H1 (cell line): Measurements from ENCODE around the gene ACHE. TPM values are rescaled to one million over a fixed set of nuclear protein-coding genes. Genes with fewer than 3 reads are reported as not detected.

Source experiments
- CTCF ChIA-PET: fragments of 300-600 bp; sonication (Branson Sonifier 250); formaldehyde crosslinking; loops from one replicate; lab custom pipeline; 2021; ENCODE audit not compliant: partially characterized antibody; lab: Charles Lee
- POLR2A ChIA-PET: fragments of 300-600 bp; sonication (Branson Sonifier 250); formaldehyde crosslinking; loops from one replicate; lab custom pipeline; 2021; ENCODE audit warnings: inconsistent platforms; ENCODE audit not compliant: partially characterized antibody; lab: Charles Lee
- DNase-seq, 2 experiments: peaks; one replicate each; pipeline versions ENCODE4 v3.0.0 to v3.0.0-alpha.2; 2010 to 2022; ENCODE audit warnings: low spot score in 2 of 2, low read depth in 1 of 2, mixed read lengths in 1 of 2
- FAIRE-seq: peaks from 2 replicates; lab custom pipeline; 2011; peaks lifted over from hg19 to GRCh38; lab: Jason Lieb, UNC
- H2AFZ ChIP-seq: 2 replicates; pipeline ENCODE4 v1.8.1; 2012; ENCODE audit warnings: low read length, inconsistent platforms
- H2AK5ac ChIP-seq: 2 replicates; pipeline ENCODE4 v1.6.1; 2013; ENCODE audit warnings: low read depth, low read length
- H2BK120ac ChIP-seq: replicated peaks from 2 replicates; pipeline ENCODE3; 2013; ENCODE audit warnings: low read depth, low read length, inconsistent platforms
- H2BK12ac ChIP-seq: 2 replicates; pipeline ENCODE4 v1.6.1; 2013; ENCODE audit warnings: low read depth, low read length
- H2BK15ac ChIP-seq: 2 replicates; pipeline ENCODE4 v1.6.1; 2013; ENCODE audit warnings: low read length
- H2BK20ac ChIP-seq: 2 replicates; pipeline ENCODE4 v1.6.1; 2013; ENCODE audit warnings: low read length
- H2BK5ac ChIP-seq: 2 replicates; pipeline ENCODE4 v1.6.1; 2013; ENCODE audit warnings: low read depth, low read length
- H3K14ac ChIP-seq: 2 replicates; pipeline ENCODE4 v1.6.1; 2013; ENCODE audit warnings: inconsistent platforms; ENCODE audit not compliant: insufficient read length
- H3K18ac ChIP-seq: 2 replicates; pipeline ENCODE4 v1.6.1; 2013; ENCODE audit warnings: low read length; ENCODE audit errors: extremely low read depth
- H3K23ac ChIP-seq: 2 replicates; pipeline ENCODE4 v1.6.1; 2013; ENCODE audit warnings: inconsistent platforms; ENCODE audit not compliant: insufficient read length
- H3K23me2 ChIP-seq: 2 replicates; pipeline ENCODE4 v1.6.1; 2013; ENCODE audit warnings: low read depth, low read length
- H3K27ac ChIP-seq: 2 replicates; pipeline ENCODE4 v1.6.1; 2011; ENCODE audit warnings: low read depth, low read length, inconsistent platforms
- H3K27me3 ChIP-seq, 4 experiments: replicated peaks in 1 of 4; 1 replicate in 1 of 4; 2 replicates in 3 of 4; pipeline versions ENCODE4 v1.6.1 to v1.8.1; 2011 to 2013; ENCODE audit warnings: low read length in 3 of 4, mild to moderate bottlenecking in 3 of 4, inconsistent platforms in 2 of 4, mixed read lengths in 2 of 4, moderate library complexity in 1 of 4; ENCODE audit not compliant: control insufficient read depth in 3 of 4, insufficient read depth in 3 of 4; ENCODE audit errors: extremely low read depth in 1 of 4
- H3K36me3 ChIP-seq, 4 experiments: 2 replicates each; pipeline versions ENCODE4 v1.6.1 to v1.8.1; 2011 to 2013; ENCODE audit warnings: mild to moderate bottlenecking in 4 of 4, low read length in 3 of 4, moderate library complexity in 2 of 4, control low read depth in 1 of 4, inconsistent platforms in 1 of 4; ENCODE audit not compliant: insufficient read depth in 4 of 4, control insufficient read depth in 2 of 4
- H3K4ac ChIP-seq: replicated peaks from 2 replicates; pipeline ENCODE3; 2013; ENCODE audit warnings: low read length, low read depth, mixed read lengths, inconsistent platforms; ENCODE audit not compliant: insufficient read length
- H3K4me1 ChIP-seq, 4 experiments: replicated peaks in 1 of 4; 1 replicate in 1 of 4; 2 replicates in 3 of 4; pipeline versions ENCODE4 v1.6.1 to v1.8.1; 2011 to 2013; ENCODE audit warnings: low read length in 3 of 4, inconsistent platforms in 2 of 4, mixed read lengths in 1 of 4; ENCODE audit not compliant: insufficient read depth in 4 of 4, control insufficient read depth in 3 of 4
- H3K4me2 ChIP-seq, 2 experiments: 2 replicates each; pipeline versions ENCODE4 v1.6.1 to v1.8.1; 2011 to 2013; ENCODE audit warnings: low read depth in 2 of 2, low read length in 2 of 2, control low read depth in 1 of 2, inconsistent platforms in 1 of 2, mild to moderate bottlenecking in 1 of 2; ENCODE audit not compliant: insufficient read depth in 1 of 2
- H3K4me3 ChIP-seq, 4 experiments: fragments of 200-600, 300-600 bp in 1 of 4; sonication (generic), shearing (Covaris generic), sonication (Bioruptor Twin) in 1 of 4; 2 replicates each; pipeline versions ENCODE4 v1.5.1 to v1.8.1; 2011 to 2016; ENCODE audit warnings: low read length in 4 of 4, low read depth in 3 of 4, control low read depth in 2 of 4, inconsistent platforms in 2 of 4, mild to moderate bottlenecking in 2 of 4, mixed read lengths in 1 of 4, moderate library complexity in 1 of 4; ENCODE audit not compliant: insufficient read depth in 2 of 4; ENCODE audit errors: extremely low read depth in 1 of 4
- H3K56ac ChIP-seq: replicated peaks from 2 replicates; pipeline ENCODE3; 2013; ENCODE audit warnings: low read depth, mild to moderate bottlenecking, mixed read lengths, low read length, inconsistent platforms; ENCODE audit not compliant: insufficient read length
- H3K79me1 ChIP-seq: 2 replicates; pipeline ENCODE4 v1.6.1; 2013; ENCODE audit warnings: low read depth, low read length, control low read depth
- H3K79me2 ChIP-seq, 2 experiments: 2 replicates each; pipeline versions ENCODE4 v1.6.1 to v1.8.1; 2012 to 2013; ENCODE audit warnings: low read length in 2 of 2, mild to moderate bottlenecking in 2 of 2, inconsistent platforms in 1 of 2; ENCODE audit not compliant: insufficient read depth in 2 of 2, control insufficient read depth in 1 of 2
- H3K9ac ChIP-seq, 4 experiments: replicated peaks in 1 of 4; 1 replicate in 1 of 4; 2 replicates in 3 of 4; pipeline versions ENCODE4 v1.6.1 to v1.8.1; 2011 to 2013; ENCODE audit warnings: low read depth in 3 of 4, low read length in 3 of 4, control low read depth in 2 of 4, mild to moderate bottlenecking in 2 of 4, moderate library complexity in 2 of 4, inconsistent platforms in 1 of 4; ENCODE audit errors: extremely low read depth in 1 of 4
- H3K9me3 ChIP-seq, 2 experiments: 2 replicates each; pipeline versions ENCODE4 v1.6.1 to v1.8.1; 2012 to 2013; ENCODE audit warnings: mild to moderate bottlenecking in 2 of 2, moderate library complexity in 2 of 2, control low read depth in 1 of 2, inconsistent platforms in 1 of 2, low read depth in 1 of 2, low read length in 1 of 2, mixed read lengths in 1 of 2; ENCODE audit not compliant: insufficient read depth in 2 of 2
- H4K20me1 ChIP-seq, 2 experiments: replicated peaks in 1 of 2; 2 replicates each; pipeline versions ENCODE3 to v1.8.1; 2011 to 2013; ENCODE audit warnings: inconsistent platforms in 2 of 2, low read length in 2 of 2, mild to moderate bottlenecking in 1 of 2; ENCODE audit not compliant: insufficient read depth in 2 of 2, control insufficient read depth in 1 of 2
- H4K5ac ChIP-seq: 2 replicates; pipeline ENCODE4 v1.6.1; 2013; ENCODE audit warnings: low read length, low read depth, mixed read lengths, inconsistent platforms; ENCODE audit not compliant: insufficient read length
- H4K8ac ChIP-seq: 2 replicates; pipeline ENCODE4 v1.8.0; 2013; ENCODE audit warnings: mild to moderate bottlenecking, moderate library complexity, low read length, inconsistent platforms; ENCODE audit not compliant: insufficient read depth; ENCODE audit errors: extremely low read depth
- H4K91ac ChIP-seq: replicated peaks from 2 replicates; pipeline ENCODE3; 2013; ENCODE audit warnings: low read length, mixed read lengths, inconsistent platforms; ENCODE audit not compliant: insufficient read length
- BACH1 ChIP-seq: IDR thresholded peaks from 2 replicates; pipeline ENCODE4 v1.6.1; 2012; ENCODE audit warnings: low read length, improper control_type of control experiment
- BCL11A ChIP-seq, 2 experiments: IDR thresholded peaks; one replicate each; pipeline ENCODE4 v1.6.1; 2011; ENCODE audit warnings: low read depth in 2 of 2, low read length in 2 of 2, mild to moderate bottlenecking in 2 of 2
- E2F6 ChIP-seq: IDR thresholded peaks from 2 replicates; pipeline ENCODE4 v1.6.1; 2012; ENCODE audit warnings: inconsistent platforms
- KDM1A ChIP-seq: fragments of 200-600, 300-600 bp; sonication (generic); IDR thresholded peaks from 2 replicates; pipeline ENCODE4 v1.7.1; 2016; ENCODE audit warnings: mild to moderate bottlenecking, low read length, borderline replicate concordance
- MAX ChIP-seq: IDR thresholded peaks from 2 replicates; pipeline ENCODE4 v1.6.1; 2012; ENCODE audit warnings: inconsistent platforms
- PHF8 ChIP-seq: fragments of 200-600 bp; sonication (generic); conservative IDR thresholded peaks from 2 replicates; pipeline ENCODE4 v1.7.1; 2012; ENCODE audit warnings: low read depth, mild to moderate bottlenecking, inconsistent platforms, low read length, moderate library complexity
- POLR2A ChIP-seq, 2 experiments: IDR thresholded peaks; 1 replicate in 1 of 2; 2 replicates in 1 of 2; pipeline ENCODE4 v1.6.1; 2011; ENCODE audit warnings: low read depth in 2 of 2, low read length in 2 of 2, mild to moderate bottlenecking in 2 of 2; ENCODE audit errors: control extremely low read depth in 1 of 2
- RBBP5 ChIP-seq: IDR thresholded peaks from 2 replicates; pipeline ENCODE4 v1.7.1; 2012; ENCODE audit warnings: low read depth, mild to moderate bottlenecking, inconsistent platforms, low read length, moderate library complexity, borderline replicate concordance
- SP4 ChIP-seq: IDR thresholded peaks from 2 replicates; pipeline ENCODE4 v1.6.1; 2012; ENCODE audit warnings: low read length, inconsistent platforms
- YY1 ChIP-seq: IDR thresholded peaks from 2 replicates; pipeline ENCODE4 v1.6.1; 2011; ENCODE audit warnings: low read depth, mild to moderate bottlenecking, low read length
- WGBS, 2 experiments: shearing (Covaris generic) in 1 of 2; methylation state at CpG; one replicate each; pipeline versions ENCODE4 v1.1.6 to v1.1.7; 2013 to 2015; ENCODE audit warnings: low lambda C conversion rate in 2 of 2, mixed read lengths in 2 of 2, inconsistent platforms in 1 of 2, low coverage in 1 of 2, missing lambda C conversion rate in 1 of 2; ENCODE audit not compliant: insufficient replicate concordance in 2 of 2, insufficient coverage in 1 of 2, insufficient read length in 1 of 2; ENCODE audit errors: extremely low coverage in 1 of 2, missing lambda C conversion rate in 1 of 2; 5-methylcytosine and 5-hydroxymethylcytosine counted together
- polyA plus RNA-seq, 7 experiments: library from polyadenylated mRNA; depleted of rRNA in 3 of 7; stranded (reverse) in 5 of 7; unstranded in 2 of 7; fragments of >200 nt in 5 of 7; fragments of 200-250 nt in 2 of 7; gene quantifications; 1 replicate in 5 of 7; 2 replicates in 1 of 7; 4 replicates in 1 of 7; pipeline versions ENCODE4 v1.2.1 to v1.2.3, GENCODE V29; 2011 to 2013; ENCODE audit warnings: missing spikeins in 2 of 7, mixed read lengths in 2 of 7
- total RNA-seq: library from RNA; stranded (reverse); fragmentation: NEBNext Ultra II Directional; extraction: Animal tissue kit (Norgen Biotek cat#: 25700); gene quantifications from 2 replicates; pipeline ENCODE4 v1.2.1, GENCODE V29; 2021

The ACHE gene
- total and polyA plus RNA-seq, 2 of the 8 experiments (the other 6 are each of a cell fraction or from before 2014, with no cell fraction given): 1.4 to 4.3 TPM

GRCh38 chr7:100867040-100867775 lies 28.5 kb downstream of the ACHE start, which contains the start of gene TRIP6:
Gene TRIP6 (plus strand): TSS chr7:100867387. CDS start chr7:100867498, 111 bp downstream.
- DNase-seq (peak; percentile 64 to 97), FAIRE-seq (no peak)
- Histone ChIP-seq H3K56ac (peak within 1 kb of the TSS; percentile 92), H3K36me3 (peaks cover 15 to 27% (median 21%) of the 10 kb centered on the region in 4 experiments), H2BK15ac (peak within 1 kb of the TSS; percentile 92; the same call in 1 of the 2 replicates), H2BK120ac (peak within 1 kb of the TSS; percentile 78), H2BK12ac (peak within 1 kb of the TSS; percentile 97; the same call in 1 of the 2 replicates), H2AFZ (no peak within 1 kb of the TSS), H3K23ac (no peak within 1 kb of the TSS), H3K23me2 (peaks cover 6% of the 10 kb centered on the region; the same call in 1 of the 2 replicates), H2AK5ac (peak within 1 kb of the TSS; percentile 98), H3K9ac (peak within 1 kb of the TSS; percentile 64 to 91 (median 83)), H3K27ac (peak within 1 kb of the TSS; percentile 94), H4K5ac (peak within 1 kb of the TSS; percentile 94), H2BK20ac (no peak within 1 kb of the TSS), H4K20me1 (no peaks in the 10 kb centered on the region), H3K4ac (peak within 1 kb of the TSS; percentile 90), H3K4me3 (peak within 1 kb of the TSS; percentile 68 to 93 (median 83)), H3K4me2 (peak within 1 kb of the TSS; percentile 73 to 91), H3K79me2 (peaks cover 0 to 18% of the 10 kb centered on the region in 2 experiments; a peak in 3 of 4 replicates), H3K4me1 (peaks cover 2 to 16% (median 11%) of the 10 kb centered on the region in 4 experiments), H3K14ac (no peak within 1 kb of the TSS), H3K79me1 (peaks cover 7% of the 10 kb centered on the region; the same call in 1 of the 2 replicates), H4K91ac (peak within 1 kb of the TSS; percentile 96), H3K9me3 (no peaks in the 10 kb centered on the region), H2BK5ac (peak within 1 kb of the TSS; percentile 94), H3K18ac (peak within 1 kb of the TSS; percentile 99), H4K8ac (peak within 1 kb of the TSS; percentile 95), H3K27me3 (no peaks in the 10 kb centered on the region)
- 2% methylated on average over 31 of the region's 42 CpGs; no CpG with 5 or more reads in 1 of the 2 experiments for WGBS, 2 experiments
- CTCF ChIA-PET: interaction anchor here (0.9 kb wide), 1 partner anchor 15 kb away, joined by 3 read pairs; no protein-coding TSS in a partner anchor
- POLR2A ChIA-PET: interaction anchor here (0.8 to 15.1 kb wide), 13 partner anchors 8 to 162 kb away, joined by 3 to 313 read pairs (median 4); partner anchors contain the start of genes POP7, SLC12A9, SRRT and UFSP1
- TF ChIP-seq KDM1A (no peak), MAX (peak; percentile 94), BACH1 (peak; percentile 57; the same call in 1 of the 2 replicates), PHF8 (peak; percentile 80), BCL11A (IDR thresholded peaks at IDR 0.05; ENCODE audit: low read depth in 2 of 2, low read length in 2 of 2) (no peak), SP4 (0 out of 2 replicates have a peak, but pooled peaks have one; percentile 64), RBBP5 (no peak), YY1 (no peak; the same call in 1 of the 2 replicates), POLR2A (IDR thresholded peaks at IDR 0.05; ENCODE audit: control extremely low read depth in 1 of 2, low read depth in 2 of 2, low read length in 2 of 2) (peak in 1 of 2 experiments; percentile 73; a peak in 2 of 3 replicates), E2F6 (peak; percentile 55)
